ENCODE results near the gene RAD18.

- TF ChIP-seq EZH2 (IDR thresholded peaks at IDR 0.05; ENCODE audit: low read length, unreplicated experiment): no peak
- no peak for TF ChIP-seq CTCF (conservative IDR thresholded peaks at IDR 0.05; ENCODE audit: low read depth, low read length)
These were observed 80.6 kb downstream of the RAD18 start for GRCh38 chr3:8882642-8883041.

Data from PC-3 (cell line).